Measurements from ENCODE around the gene HEXIM1.

HEXIM1 gene

GRCh38 chr17:45143767-45144198 is 4.5 kb upstream of the HEXIM1 start:
- Mint-ChIP-seq H3K4me3 (peak overlapping the region; percentile 40), H3K27me3 (ENCODE audit: low read depth) (no peaks in the 10 kb centered on the region), H3K9me3 (no peaks in the 10 kb centered on the region), H3K36me3 (ENCODE audit: low read depth) (peaks cover 9% of the 10 kb centered on the region), H3K4me1 (ENCODE audit: low read depth) (peaks cover 21% of the 10 kb centered on the region), H3K27ac (no peak overlapping the region)

GRCh38 chr17:45144199-45145034 is 3.9 kb upstream of the HEXIM1 start:
- H3K27ac Mint-ChIP-seq: no peak overlapping the region
- no peaks in the 10 kb centered on the region for H3K9me3 Mint-ChIP-seq
- peaks cover 21% of the 10 kb centered on the region for H3K4me1 Mint-ChIP-seq (ENCODE audit: low read depth)
- no peaks in the 10 kb centered on the region for H3K27me3 Mint-ChIP-seq (ENCODE audit: low read depth)
- no peak overlapping the region for H3K4me3 Mint-ChIP-seq
- H3K36me3 Mint-ChIP-seq (ENCODE audit: low read depth): peaks cover 11% of the 10 kb centered on the region

- H3K9me3 Mint-ChIP-seq: no peaks in the 10 kb centered on the region
- H3K4me1 Mint-ChIP-seq (ENCODE audit: low read depth): peaks cover 21% of the 10 kb centered on the region
- H3K27me3 Mint-ChIP-seq (ENCODE audit: low read depth): no peaks in the 10 kb centered on the region
- H3K4me3 Mint-ChIP-seq: no peak overlapping the region
- peaks cover 17% of the 10 kb centered on the region for H3K36me3 Mint-ChIP-seq (ENCODE audit: low read depth)
- peak overlapping the region; percentile 55 for H3K27ac Mint-ChIP-seq
Observed at GRCh38 chr17:45145035-45145389, 3.3 kb upstream of the HEXIM1 start.

GRCh38 chr17:45146166-45146565 is 2.1 kb upstream of the HEXIM1 start:
- Mint-ChIP-seq H3K9me3 (no peaks in the 10 kb centered on the region), H3K27ac (no peak overlapping the region), H3K4me1 (ENCODE audit: low read depth) (peaks cover 22% of the 10 kb centered on the region), H3K36me3 (ENCODE audit: low read depth) (peaks cover 23% of the 10 kb centered on the region), H3K4me3 (peak overlapping the region; percentile 19), H3K27me3 (ENCODE audit: low read depth) (no peaks in the 10 kb centered on the region)

GRCh38 chr17:45146592-45146889 is 1.7 kb upstream of the HEXIM1 start:
- Mint-ChIP-seq H3K27me3 (ENCODE audit: low read depth) (no peaks in the 10 kb centered on the region), H3K27ac (peak overlapping the region; percentile 100), H3K9me3 (no peaks in the 10 kb centered on the region), H3K4me1 (ENCODE audit: low read depth) (peaks cover 26% of the 10 kb centered on the region), H3K4me3 (peak overlapping the region; percentile 96), H3K36me3 (ENCODE audit: low read depth) (peaks cover 22% of the 10 kb centered on the region)

GRCh38 chr17:45146890-45147580 is 1.2 kb upstream of the HEXIM1 start:
- H3K4me3 Mint-ChIP-seq: peak overlapping the region; percentile 96
- no peaks in the 10 kb centered on the region for H3K9me3 Mint-ChIP-seq
- peaks cover 22% of the 10 kb centered on the region for H3K36me3 Mint-ChIP-seq (ENCODE audit: low read depth)
- H3K4me1 Mint-ChIP-seq (ENCODE audit: low read depth): peaks cover 28% of the 10 kb centered on the region
- H3K27me3 Mint-ChIP-seq (ENCODE audit: low read depth): no peaks in the 10 kb centered on the region
- H3K27ac Mint-ChIP-seq: peak overlapping the region; percentile 100

- Mint-ChIP-seq H3K27me3 (ENCODE audit: low read depth) (no peaks in the 10 kb centered on the region), H3K9me3 (no peaks in the 10 kb centered on the region), H3K4me1 (ENCODE audit: low read depth) (peaks cover 28% of the 10 kb centered on the region), H3K4me3 (peak overlapping the region; percentile 96), H3K27ac (peak overlapping the region; percentile 100), H3K36me3 (ENCODE audit: low read depth) (peaks cover 22% of the 10 kb centered on the region)
Observed at GRCh38 chr17:45147581-45148182, 593 bp upstream of the HEXIM1 start.

GRCh38 chr17:45149037-45149668 is 878 bp downstream of the HEXIM1 start:
- peak overlapping the region; percentile 100 for H3K27ac Mint-ChIP-seq
- H3K4me1 Mint-ChIP-seq (ENCODE audit: low read depth): peaks cover 28% of the 10 kb centered on the region
- H3K36me3 Mint-ChIP-seq (ENCODE audit: low read depth): peaks cover 20% of the 10 kb centered on the region
- peak overlapping the region; percentile 96 for H3K4me3 Mint-ChIP-seq
- no peaks in the 10 kb centered on the region for H3K9me3 Mint-ChIP-seq
- H3K27me3 Mint-ChIP-seq (ENCODE audit: low read depth): no peaks in the 10 kb centered on the region

GRCh38 chr17:45149669-45150664 is 1.7 kb downstream of the HEXIM1 start:
- peak overlapping the region; percentile 96 for H3K4me3 Mint-ChIP-seq
- H3K9me3 Mint-ChIP-seq: no peaks in the 10 kb centered on the region
- peaks cover 26% of the 10 kb centered on the region for H3K4me1 Mint-ChIP-seq (ENCODE audit: low read depth)
- H3K36me3 Mint-ChIP-seq (ENCODE audit: low read depth): peaks cover 20% of the 10 kb centered on the region
- no peaks in the 10 kb centered on the region for H3K27me3 Mint-ChIP-seq (ENCODE audit: low read depth)
- peak overlapping the region; percentile 100 for H3K27ac Mint-ChIP-seq

GRCh38 chr17:45150911-45151809 is 2.9 kb downstream of the HEXIM1 start:
- H3K27ac Mint-ChIP-seq: peak overlapping the region; percentile 70
- H3K36me3 Mint-ChIP-seq (ENCODE audit: low read depth): peaks cover 20% of the 10 kb centered on the region
- H3K27me3 Mint-ChIP-seq (ENCODE audit: low read depth): no peaks in the 10 kb centered on the region
- H3K9me3 Mint-ChIP-seq: no peaks in the 10 kb centered on the region
- H3K4me1 Mint-ChIP-seq (ENCODE audit: low read depth): peaks cover 20% of the 10 kb centered on the region
- peak overlapping the region; percentile 68 for H3K4me3 Mint-ChIP-seq

- H3K9me3 Mint-ChIP-seq: no peaks in the 10 kb centered on the region
- H3K27me3 Mint-ChIP-seq (ENCODE audit: low read depth): no peaks in the 10 kb centered on the region
- H3K4me1 Mint-ChIP-seq (ENCODE audit: low read depth): peaks cover 27% of the 10 kb centered on the region
- H3K36me3 Mint-ChIP-seq (ENCODE audit: low read depth): peaks cover 19% of the 10 kb centered on the region
- H3K4me3 Mint-ChIP-seq: no peak overlapping the region
- H3K27ac Mint-ChIP-seq: no peak overlapping the region
Observed at GRCh38 chr17:45155029-45155428, 6.8 kb downstream of the HEXIM1 start.

GRCh38 chr17:45155483-45155882 is 7.2 kb downstream of the HEXIM1 start:
- peaks cover 27% of the 10 kb centered on the region for H3K4me1 Mint-ChIP-seq (ENCODE audit: low read depth)
- no peak overlapping the region for H3K27ac Mint-ChIP-seq
- H3K4me3 Mint-ChIP-seq: no peak overlapping the region
- H3K9me3 Mint-ChIP-seq: no peaks in the 10 kb centered on the region
- no peaks in the 10 kb centered on the region for H3K27me3 Mint-ChIP-seq (ENCODE audit: low read depth)
- H3K36me3 Mint-ChIP-seq (ENCODE audit: low read depth): peaks cover 21% of the 10 kb centered on the region

- Mint-ChIP-seq H3K36me3 (ENCODE audit: low read depth) (peaks cover 19% of the 10 kb centered on the region), H3K9me3 (no peaks in the 10 kb centered on the region), H3K27me3 (ENCODE audit: low read depth) (no peaks in the 10 kb centered on the region), H3K4me3 (no peak overlapping the region), H3K27ac (no peak overlapping the region), H3K4me1 (ENCODE audit: low read depth) (peaks cover 21% of the 10 kb centered on the region)
Observed at GRCh38 chr17:45156242-45156641, 8.0 kb downstream of the HEXIM1 start.
